ENCODE data around the gene RERE. TPM values are rescaled to one million over a fixed set of nuclear protein-coding genes. Genes with fewer than 3 reads are reported as not detected.

The RERE gene
- total RNA-seq, 1 donor, result 55.0 TPM

DNA sequence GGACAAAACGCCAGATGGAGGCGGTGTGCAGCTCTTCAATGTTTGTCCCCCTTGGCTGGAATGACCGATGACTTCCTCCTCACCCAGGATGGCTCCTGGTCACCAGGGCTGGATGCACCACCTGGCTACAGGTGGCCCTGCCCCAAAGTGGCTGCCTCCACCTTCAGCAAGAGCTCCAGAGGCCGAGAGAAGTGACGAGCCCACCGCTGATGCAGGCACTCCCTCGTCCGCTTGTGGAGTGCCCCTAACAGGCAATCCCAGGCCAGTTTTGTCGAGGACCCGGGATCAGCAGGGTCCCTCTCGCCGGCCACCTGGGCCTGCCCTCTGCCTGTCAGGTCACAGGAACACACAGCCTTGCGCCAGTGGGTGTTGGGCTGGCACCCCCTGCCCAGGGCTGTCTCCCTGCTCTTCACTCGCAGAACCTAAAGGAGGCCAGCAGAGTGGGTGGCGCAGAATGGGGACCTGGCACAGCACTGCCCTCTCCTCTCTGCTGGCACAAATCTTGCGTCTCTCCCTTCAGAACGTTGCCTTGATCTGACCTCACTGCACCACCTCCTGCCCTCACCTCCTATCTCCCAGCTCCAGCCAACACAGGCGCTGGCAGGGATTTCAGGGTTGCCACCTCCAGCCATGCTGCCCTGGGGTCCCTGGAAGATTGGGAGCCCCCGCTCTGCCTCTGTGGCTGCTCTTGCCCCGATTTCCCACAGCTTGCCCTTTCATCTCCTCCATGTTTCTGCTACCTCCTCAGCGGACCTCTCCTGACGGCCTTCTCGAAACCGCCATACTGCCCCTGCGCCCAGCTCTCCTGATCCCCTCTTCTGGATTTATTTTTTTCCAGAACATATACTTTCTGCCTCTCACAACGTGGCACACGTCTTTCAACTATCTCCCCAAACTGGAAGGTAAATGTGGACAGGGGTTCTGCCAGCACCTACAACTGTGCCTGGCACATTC is 460.9 kb downstream of the RERE start:
- H3K79me2 ChIP-seq (ENCODE audit: insufficient read depth, low read length), result peaks cover 6% of the 10 kb centered on the region
- H3K4me1 ChIP-seq (ENCODE audit: insufficient read depth, low read length), result no peaks in the 10 kb centered on the region
- H3K36me3 ChIP-seq (ENCODE audit: insufficient read depth, low read length), result peaks cover 67% of the 10 kb centered on the region
- TF ChIP-seq, protein P1, sequence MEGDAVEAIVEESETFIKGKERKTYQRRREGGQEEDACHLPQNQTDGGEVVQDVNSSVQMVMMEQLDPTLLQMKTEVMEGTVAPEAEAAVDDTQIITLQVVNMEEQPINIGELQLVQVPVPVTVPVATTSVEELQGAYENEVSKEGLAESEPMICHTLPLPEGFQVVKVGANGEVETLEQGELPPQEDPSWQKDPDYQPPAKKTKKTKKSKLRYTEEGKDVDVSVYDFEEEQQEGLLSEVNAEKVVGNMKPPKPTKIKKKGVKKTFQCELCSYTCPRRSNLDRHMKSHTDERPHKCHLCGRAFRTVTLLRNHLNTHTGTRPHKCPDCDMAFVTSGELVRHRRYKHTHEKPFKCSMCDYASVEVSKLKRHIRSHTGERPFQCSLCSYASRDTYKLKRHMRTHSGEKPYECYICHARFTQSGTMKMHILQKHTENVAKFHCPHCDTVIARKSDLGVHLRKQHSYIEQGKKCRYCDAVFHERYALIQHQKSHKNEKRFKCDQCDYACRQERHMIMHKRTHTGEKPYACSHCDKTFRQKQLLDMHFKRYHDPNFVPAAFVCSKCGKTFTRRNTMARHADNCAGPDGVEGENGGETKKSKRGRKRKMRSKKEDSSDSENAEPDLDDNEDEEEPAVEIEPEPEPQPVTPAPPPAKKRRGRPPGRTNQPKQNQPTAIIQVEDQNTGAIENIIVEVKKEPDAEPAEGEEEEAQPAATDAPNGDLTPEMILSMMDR (IDR thresholded peaks at IDR 0.05; ENCODE audit: extremely low read depth, low read depth, low read length), result no peak
- H2AFZ ChIP-seq (ENCODE audit: low read length), result no peak overlapping the region
- no peaks in the 10 kb centered on the region for H3K27me3 ChIP-seq (ENCODE audit: insufficient read depth, low read length)
- H4K20me1 ChIP-seq (ENCODE audit: insufficient read depth, low read length), result peaks cover 8% of the 10 kb centered on the region
- no peaks in the 10 kb centered on the region for H3K9me3 ChIP-seq (ENCODE audit: low read depth, low read length)
- no peak overlapping the region for H3K27ac ChIP-seq (ENCODE audit: low read depth, low read length)
- no peak overlapping the region for H3K4me3 ChIP-seq (ENCODE audit: insufficient read depth, low read length)
- DNase-seq (ENCODE audit: insufficient read length, low spot score, missing footprints), result peak; percentile 67
- no peak overlapping the region for H3K4me2 ChIP-seq (ENCODE audit: insufficient read depth, low read length)

DNA sequence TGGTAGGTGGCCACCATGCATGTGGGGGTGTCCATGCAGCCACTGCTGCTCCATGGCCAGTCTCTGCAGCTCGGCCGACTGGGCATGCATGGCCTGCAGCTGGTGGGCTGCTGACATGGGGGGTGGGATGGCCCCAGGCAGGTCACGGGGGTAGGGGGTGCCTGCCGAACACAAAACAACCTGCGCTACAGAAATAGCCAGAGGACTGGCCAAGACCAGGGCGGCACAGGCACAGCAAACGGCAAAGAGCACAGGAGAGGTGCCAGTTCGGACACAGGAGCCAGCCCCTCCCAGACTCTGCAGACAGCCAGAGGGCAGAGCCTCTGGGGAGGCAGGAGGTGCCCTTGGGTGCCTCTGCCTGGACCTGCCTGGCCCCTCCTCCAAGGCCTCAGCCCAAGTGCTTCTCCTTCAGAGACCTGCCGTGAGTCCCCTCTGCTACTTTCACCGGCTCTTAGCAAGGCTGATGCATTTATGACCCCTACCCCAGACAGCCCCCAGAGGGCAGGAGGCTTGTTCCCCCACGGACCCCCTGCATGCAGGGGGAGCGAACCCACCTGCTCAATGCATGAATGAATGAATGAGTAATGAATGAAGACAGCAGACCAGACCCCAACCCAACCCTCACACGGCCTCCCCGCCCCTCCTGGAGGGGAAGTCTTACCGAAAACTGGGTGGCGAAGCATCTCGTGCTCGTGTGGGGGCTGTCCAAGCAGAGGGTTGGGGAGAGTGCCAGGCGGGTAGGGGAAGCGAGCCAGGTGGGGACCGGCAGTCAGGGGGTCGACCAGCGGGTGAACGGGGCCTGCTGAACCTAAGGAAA is 461.8 kb downstream of the RERE start:
- H2AFZ ChIP-seq (ENCODE audit: low read length), result no peak overlapping the region
- peaks cover 6% of the 10 kb centered on the region for H3K79me2 ChIP-seq (ENCODE audit: insufficient read depth, low read length)
- no peak overlapping the region for H3K4me2 ChIP-seq (ENCODE audit: insufficient read depth, low read length)
- H3K27ac ChIP-seq (ENCODE audit: low read depth, low read length), result no peak overlapping the region
- peaks cover 63% of the 10 kb centered on the region for H3K36me3 ChIP-seq (ENCODE audit: insufficient read depth, low read length)
- peak; percentile 61 for DNase-seq (ENCODE audit: insufficient read length, low spot score, missing footprints)
- TF ChIP-seq, protein P1 (IDR thresholded peaks at IDR 0.05; ENCODE audit: extremely low read depth, low read depth, low read length), result no peak
- no peaks in the 10 kb centered on the region for H3K4me1 ChIP-seq (ENCODE audit: insufficient read depth, low read length)
- peaks cover 8% of the 10 kb centered on the region for H4K20me1 ChIP-seq (ENCODE audit: insufficient read depth, low read length)
- no peaks in the 10 kb centered on the region for H3K9me3 ChIP-seq (ENCODE audit: low read depth, low read length)
- no peak overlapping the region for H3K4me3 ChIP-seq (ENCODE audit: insufficient read depth, low read length)
- H3K27me3 ChIP-seq (ENCODE audit: insufficient read depth, low read length), result no peaks in the 10 kb centered on the region

DNA sequence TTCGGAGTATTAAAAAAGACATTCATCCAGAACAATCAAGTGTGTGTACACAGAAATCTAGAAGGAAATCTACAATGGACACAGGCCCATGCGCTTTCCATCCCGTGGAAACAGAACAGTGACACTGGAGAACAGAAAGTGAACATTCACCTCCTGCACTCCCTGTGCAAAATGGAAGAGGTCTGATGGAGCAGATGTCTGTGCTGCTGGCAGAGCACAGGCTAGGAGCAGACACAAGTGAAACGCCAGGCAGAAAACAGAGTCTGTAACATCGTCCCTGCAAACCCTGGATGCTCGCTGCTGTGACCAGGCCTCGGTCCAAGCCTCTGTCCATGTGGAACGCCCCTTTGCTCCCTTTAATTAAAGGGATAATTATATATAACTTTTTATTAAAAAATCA is 463.4 kb downstream of the RERE start:
- H3K79me2 ChIP-seq (ENCODE audit: insufficient read depth, low read length), result peaks cover 6% of the 10 kb centered on the region
- no peak overlapping the region for H3K27ac ChIP-seq (ENCODE audit: low read depth, low read length)
- TF ChIP-seq, protein P1 (IDR thresholded peaks at IDR 0.05; ENCODE audit: extremely low read depth, low read depth, low read length), result no peak
- no peak overlapping the region for H3K4me2 ChIP-seq (ENCODE audit: insufficient read depth, low read length)
- H3K27me3 ChIP-seq (ENCODE audit: insufficient read depth, low read length), result no peaks in the 10 kb centered on the region
- H3K4me1 ChIP-seq (ENCODE audit: insufficient read depth, low read length), result no peaks in the 10 kb centered on the region
- peaks cover 60% of the 10 kb centered on the region for H3K36me3 ChIP-seq (ENCODE audit: insufficient read depth, low read length)
- H3K4me3 ChIP-seq (ENCODE audit: insufficient read depth, low read length), result no peak overlapping the region
- no peaks in the 10 kb centered on the region for H3K9me3 ChIP-seq (ENCODE audit: low read depth, low read length)
- H2AFZ ChIP-seq (ENCODE audit: low read length), result no peak overlapping the region
- DNase-seq (ENCODE audit: insufficient read length, low spot score, missing footprints), result peak; percentile 54
- peaks cover 16% of the 10 kb centered on the region for H4K20me1 ChIP-seq (ENCODE audit: insufficient read depth, low read length)

Measured in osteoblast (primary cell).